Measurements from ENCODE around the gene TIGD2.

GRCh38 chr4:89111833-89112563 lies 665 bp downstream of the TIGD2 start:
- TF ChIP-seq CTCF (IDR thresholded peaks at IDR 0.05; ENCODE audit: insufficient read depth, low read length): no peak
- no peak for TF ChIP-seq POLR2AphosphoS5 (IDR thresholded peaks at IDR 0.05; ENCODE audit: low read depth)
- TF ChIP-seq SPI1 (IDR thresholded peaks at IDR 0.05; ENCODE audit: borderline replicate concordance, low read depth): no peak
- no peak for TF ChIP-seq GABPA (IDR thresholded peaks at IDR 0.05; ENCODE audit: low read depth)
- no peak for TF ChIP-seq REST (IDR thresholded peaks at IDR 0.05; ENCODE audit: insufficient replicate concordance, low read depth)

Data from HL-60 (cell line).